H9 (cell line): ENCODE data around the gene PLA2G2C. TPM values are rescaled to one million over a fixed set of nuclear protein-coding genes. Genes with fewer than 3 reads are reported as not detected.

Source experiments
- DNase-seq: peaks from one replicate; pipeline ENCODE4 v3.0.0-alpha.2; 2017
- H2AFZ ChIP-seq: one replicate; pipeline ENCODE4 v1.6.1; 2013; ENCODE audit warnings: mild to moderate bottlenecking, low read length, control low read depth, moderate library complexity
- H2AK5ac ChIP-seq: 2 replicates; pipeline ENCODE4 v1.6.1; 2013; ENCODE audit warnings: low read length, control low read depth, mixed read lengths; ENCODE audit not compliant: insufficient read length
- H2BK120ac ChIP-seq: one replicate; pipeline ENCODE4 v1.6.1; 2013; ENCODE audit warnings: low read depth, mild to moderate bottlenecking, low read length, control low read depth, inconsistent platforms; ENCODE audit not compliant: poor library complexity, severe bottlenecking
- H2BK12ac ChIP-seq: 2 replicates; pipeline ENCODE4 v1.6.1; 2013; ENCODE audit warnings: low read length, control low read depth, mixed read lengths, low read depth; ENCODE audit not compliant: insufficient read length
- H2BK15ac ChIP-seq: 2 replicates; pipeline ENCODE4 v1.6.1; 2013; ENCODE audit warnings: low read depth, low read length, control low read depth
- H2BK20ac ChIP-seq: one replicate; pipeline ENCODE4 v1.6.1; 2013; ENCODE audit warnings: low read depth, mild to moderate bottlenecking, low read length, control low read depth, inconsistent platforms; ENCODE audit not compliant: poor library complexity, severe bottlenecking
- H2BK5ac ChIP-seq: 2 replicates; pipeline ENCODE4 v1.6.1; 2013; ENCODE audit warnings: low read length, control low read depth, mixed read lengths; ENCODE audit not compliant: insufficient read length
- H3K14ac ChIP-seq: 2 replicates; pipeline ENCODE4 v1.6.1; 2013; ENCODE audit warnings: low read length, control low read depth; ENCODE audit not compliant: insufficient read depth
- H3K18ac ChIP-seq: 2 replicates; pipeline ENCODE4 v1.6.1; 2013; ENCODE audit warnings: low read depth, mild to moderate bottlenecking, mixed read lengths, low read length, control low read depth; ENCODE audit not compliant: insufficient read length
- H3K23ac ChIP-seq: 2 replicates; pipeline ENCODE4 v1.6.1; 2013; ENCODE audit warnings: low read length, control low read depth, mixed read lengths, low read depth; ENCODE audit not compliant: insufficient read length
- H3K23me2 ChIP-seq: 2 replicates; pipeline ENCODE4 v1.6.1; 2013; ENCODE audit warnings: low read depth, mild to moderate bottlenecking, mixed read lengths, low read length, control low read depth; ENCODE audit not compliant: insufficient read length, poor library complexity, severe bottlenecking
- H3K27ac ChIP-seq: 2 replicates; pipeline ENCODE4 v1.5.1; 2013; ENCODE audit warnings: low read length, control low read depth, mixed read lengths, low read depth; ENCODE audit not compliant: insufficient read length
- H3K27me3 ChIP-seq: 2 replicates; pipeline ENCODE4 v1.6.1; 2013; ENCODE audit warnings: low read length, control low read depth, inconsistent platforms; ENCODE audit not compliant: insufficient read depth
- H3K4ac ChIP-seq: 2 replicates; pipeline ENCODE4 v1.6.1; 2013; ENCODE audit warnings: low read depth, mild to moderate bottlenecking, control low read depth, inconsistent platforms, low read length, moderate library complexity
- H3K4me1 ChIP-seq: 2 replicates; pipeline ENCODE4 v1.6.1; 2013; ENCODE audit warnings: low read length, control low read depth, inconsistent platforms; ENCODE audit not compliant: insufficient read depth
- H3K4me2 ChIP-seq: 2 replicates; pipeline ENCODE4 v1.6.1; 2013; ENCODE audit warnings: low read length, control low read depth, mixed read lengths; ENCODE audit not compliant: insufficient read length, insufficient read depth
- H3K56ac ChIP-seq: 2 replicates; pipeline ENCODE4 v1.6.1; 2013; ENCODE audit warnings: low read depth, mild to moderate bottlenecking, mixed read lengths, low read length, control low read depth; ENCODE audit not compliant: insufficient read length
- H3K79me1 ChIP-seq: 2 replicates; pipeline ENCODE4 v1.6.1; 2013; ENCODE audit warnings: low read depth, mild to moderate bottlenecking, moderate library complexity, low read length, control low read depth, inconsistent platforms; ENCODE audit not compliant: insufficient read depth, poor library complexity, severe bottlenecking
- H3K79me2 ChIP-seq: 2 replicates; pipeline ENCODE4 v1.6.1; 2013; ENCODE audit warnings: low read length, control low read depth, inconsistent platforms; ENCODE audit not compliant: insufficient read depth
- H3K9ac ChIP-seq: 2 replicates; pipeline ENCODE4 v1.6.1; 2013; ENCODE audit warnings: low read length, control low read depth, mixed read lengths; ENCODE audit not compliant: insufficient read length; ENCODE audit errors: extremely low read depth
- H3K9me3 ChIP-seq: one replicate; pipeline ENCODE4 v1.6.1; 2013; ENCODE audit warnings: low read depth, low read length, inconsistent platforms; ENCODE audit not compliant: control insufficient read depth
- H3T11ph ChIP-seq: one replicate; pipeline ENCODE4 v1.6.1; 2013; ENCODE audit warnings: mild to moderate bottlenecking, low read length, control low read depth, inconsistent platforms
- H4K20me1 ChIP-seq: one replicate; pipeline ENCODE4 v1.6.1; 2013; ENCODE audit not compliant: control insufficient read depth, insufficient read length, insufficient read depth
- H4K5ac ChIP-seq: 2 replicates; pipeline ENCODE4 v1.6.1; 2013; ENCODE audit warnings: low read depth, mild to moderate bottlenecking, mixed read lengths, low read length, control low read depth; ENCODE audit not compliant: insufficient read length
- H4K8ac ChIP-seq: replicated peaks from 2 replicates; pipeline ENCODE4 v1.6.1; 2013; ENCODE audit warnings: low read length, control low read depth, mixed read lengths, low read depth; ENCODE audit not compliant: insufficient read length
- H4K91ac ChIP-seq: 2 replicates; pipeline ENCODE4 v1.6.1; 2013; ENCODE audit warnings: low read depth, mild to moderate bottlenecking, moderate library complexity, mixed read lengths, low read length, control low read depth; ENCODE audit not compliant: insufficient read length
- H3K27ac Mint-ChIP-seq, 3 experiments: 2 replicates in 2 of 3; 3 replicates in 1 of 3; pipeline ENCODE4 v1.8.0; 2020 to 2021; ENCODE audit warnings: mixed read lengths in 3 of 3, mild to moderate bottlenecking in 1 of 3, moderate library complexity in 1 of 3
- H3K27me3 Mint-ChIP-seq: 2 replicates; pipeline ENCODE4 v1.8.0; 2021; ENCODE audit warnings: low read depth, mild to moderate bottlenecking, moderate library complexity, mixed read lengths
- H3K36me3 Mint-ChIP-seq, 3 experiments: 2 replicates in 2 of 3; 3 replicates in 1 of 3; pipeline ENCODE4 v1.8.0; 2020 to 2021; ENCODE audit warnings: low read depth in 3 of 3, mixed read lengths in 3 of 3; ENCODE audit not compliant: insufficient read depth in 1 of 3
- H3K4me1 Mint-ChIP-seq, 2 experiments: 2 replicates each; pipeline ENCODE4 v1.8.0; 2020; ENCODE audit warnings: mixed read lengths in 2 of 2
- H3K4me3 Mint-ChIP-seq, 2 experiments: 2 replicates in 1 of 2; 3 replicates in 1 of 2; pipeline ENCODE4 v1.8.0; 2020 to 2021; ENCODE audit warnings: mild to moderate bottlenecking in 2 of 2, mixed read lengths in 2 of 2, moderate library complexity in 1 of 2
- H3K9me3 Mint-ChIP-seq, 2 experiments: 2 replicates in 1 of 2; 3 replicates in 1 of 2; pipeline ENCODE4 v1.8.0; 2020; ENCODE audit warnings: mild to moderate bottlenecking in 2 of 2, mixed read lengths in 2 of 2, moderate library complexity in 1 of 2
- WGBS: extraction: QIAGEN DNeasy Blood & Tissue Kit; methylation state at CpG from one replicate; pipeline ENCODE4 v1.1.7; 2013; ENCODE audit warnings: missing lambda C conversion rate, low lambda C conversion rate, mixed read lengths; ENCODE audit not compliant: insufficient read length; ENCODE audit errors: extremely low coverage; 5-methylcytosine and 5-hydroxymethylcytosine counted together
- total RNA-seq: library from RNA; stranded (reverse); gene quantifications from 2 replicates; pipeline ENCODE4 v1.2.1, GENCODE V29; 2021
- TF ChIP-seq, protein P1 (sequence below): fragments of 200-600 bp; sonication (generic); conservative IDR thresholded peaks from 3 replicates; pipeline ENCODE4 v1.8.0; 2021; ENCODE audit warnings: antibody characterized with exemption, mild to moderate bottlenecking

PLA2G2C gene
- total RNA-seq, 1 experiment from 2014 or later: not detected

GRCh38 chr1:20187103-20187812 is 940 bp upstream of the PLA2G2C start:
- Mint-ChIP-seq H3K4me3 (peak overlapping the region in 1 of 2 experiments; percentile 86; a peak in 4 of 5 replicates), H3K27ac (no peak overlapping the region), H3K27me3 (peaks cover 88% of the 10 kb centered on the region), H3K36me3 (no peaks in the 10 kb centered on the region; a peak in 1 of 7 replicates), H3K4me1 (peaks cover 21% of the 10 kb centered on the region in 2 experiments), H3K9me3 (peaks cover 0 to 3% of the 10 kb centered on the region in 2 experiments; a peak in 3 of 5 replicates)
- Histone ChIP-seq H3K14ac (no peak overlapping the region), H3K56ac (no peak overlapping the region), H2AK5ac (no peak overlapping the region), H2BK15ac (no peak overlapping the region), H3K27ac (no peak overlapping the region), H3K18ac (no peak overlapping the region), H3K9ac (no peak overlapping the region), H3K9me3 (no peaks in the 10 kb centered on the region), H2BK20ac (no peak overlapping the region), H3K23me2 (peaks cover 6% of the 10 kb centered on the region), H2BK12ac (no peak overlapping the region), H4K91ac (no peak overlapping the region), H3K79me2 (no peaks in the 10 kb centered on the region), H4K5ac (no peak overlapping the region), H3K27me3 (no peaks in the 10 kb centered on the region; the same call in 1 of the 2 replicates), H2BK5ac (no peak overlapping the region), H3K79me1 (no peaks in the 10 kb centered on the region), H2BK120ac (no peak overlapping the region), H4K20me1 (no peaks in the 10 kb centered on the region), H3K23ac (no peak overlapping the region), H3K4ac (no peak overlapping the region), H3K4me2 (no peak overlapping the region), H3K4me1 (0 out of 2 replicates have a peak, but pooled peaks cover 3% of the 10 kb centered on the region), H4K8ac (no peak overlapping the region), H3T11ph (no peak overlapping the region), H2AFZ (no peak overlapping the region)
- no peak for DNase-seq
- TF ChIP-seq, protein P1, sequence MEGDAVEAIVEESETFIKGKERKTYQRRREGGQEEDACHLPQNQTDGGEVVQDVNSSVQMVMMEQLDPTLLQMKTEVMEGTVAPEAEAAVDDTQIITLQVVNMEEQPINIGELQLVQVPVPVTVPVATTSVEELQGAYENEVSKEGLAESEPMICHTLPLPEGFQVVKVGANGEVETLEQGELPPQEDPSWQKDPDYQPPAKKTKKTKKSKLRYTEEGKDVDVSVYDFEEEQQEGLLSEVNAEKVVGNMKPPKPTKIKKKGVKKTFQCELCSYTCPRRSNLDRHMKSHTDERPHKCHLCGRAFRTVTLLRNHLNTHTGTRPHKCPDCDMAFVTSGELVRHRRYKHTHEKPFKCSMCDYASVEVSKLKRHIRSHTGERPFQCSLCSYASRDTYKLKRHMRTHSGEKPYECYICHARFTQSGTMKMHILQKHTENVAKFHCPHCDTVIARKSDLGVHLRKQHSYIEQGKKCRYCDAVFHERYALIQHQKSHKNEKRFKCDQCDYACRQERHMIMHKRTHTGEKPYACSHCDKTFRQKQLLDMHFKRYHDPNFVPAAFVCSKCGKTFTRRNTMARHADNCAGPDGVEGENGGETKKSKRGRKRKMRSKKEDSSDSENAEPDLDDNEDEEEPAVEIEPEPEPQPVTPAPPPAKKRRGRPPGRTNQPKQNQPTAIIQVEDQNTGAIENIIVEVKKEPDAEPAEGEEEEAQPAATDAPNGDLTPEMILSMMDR: no peak
- WGBS: no CpG with 5 or more reads among the region's 7 CpGs
